ENCODE results near the gene CEACAM1.
"Not testable (repeated sequence)": the region's sequence is repeated elsewhere in the genome, so short reads cannot be mapped to it uniquely, and the experiment has no call there.

Gene CEACAM1

DNA sequence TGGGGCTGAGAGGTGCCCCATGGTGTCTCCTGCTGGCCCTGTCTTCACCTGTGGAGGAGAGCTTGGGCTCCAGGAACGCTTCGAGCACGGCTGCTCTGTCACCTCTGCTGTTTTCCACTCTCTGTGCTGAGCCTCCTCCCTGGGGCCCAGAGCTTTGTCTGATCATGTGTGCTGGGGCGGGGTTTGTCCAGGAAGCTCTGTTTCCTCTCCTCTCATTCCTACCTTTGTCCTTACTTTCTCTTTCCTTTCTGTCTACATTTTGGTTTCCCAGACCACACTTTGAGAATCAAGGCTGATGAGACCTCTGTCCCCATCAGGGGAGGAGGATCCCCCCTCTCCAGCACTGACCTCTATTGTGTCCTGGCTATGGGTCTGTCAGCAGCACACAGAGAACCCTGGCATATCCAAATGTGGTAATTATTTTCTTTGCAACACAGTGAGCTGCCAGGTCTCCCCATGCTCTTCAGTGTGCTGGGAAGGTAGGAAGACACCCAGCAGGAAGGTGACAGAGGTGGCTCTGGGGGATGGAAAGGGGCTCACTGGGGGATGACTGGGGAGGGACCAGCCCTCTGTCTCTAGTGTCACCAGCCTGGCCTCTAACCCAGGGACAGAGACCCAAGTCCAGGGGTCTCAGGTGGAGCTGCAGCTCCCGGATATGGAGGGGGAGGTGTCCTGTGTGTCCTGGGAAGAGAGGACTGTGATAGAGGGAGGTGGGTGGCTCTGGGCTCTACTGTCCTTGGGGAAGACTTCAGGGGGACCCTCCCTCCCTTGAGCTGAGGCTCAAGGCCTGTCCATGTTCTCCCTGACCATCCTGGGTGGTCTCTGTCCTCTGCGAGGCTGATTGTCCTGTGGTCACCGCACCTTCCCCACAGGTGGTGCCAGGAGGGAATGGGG, at the start of gene CEACAM1:
Gene CEACAM1 (minus strand): TSS at position 128 of the 894 bp plus-strand sequence. CDS start 107 bp downstream, at position 21.
- DNase-seq (ENCODE audit: low read depth), result no peak

DNA sequence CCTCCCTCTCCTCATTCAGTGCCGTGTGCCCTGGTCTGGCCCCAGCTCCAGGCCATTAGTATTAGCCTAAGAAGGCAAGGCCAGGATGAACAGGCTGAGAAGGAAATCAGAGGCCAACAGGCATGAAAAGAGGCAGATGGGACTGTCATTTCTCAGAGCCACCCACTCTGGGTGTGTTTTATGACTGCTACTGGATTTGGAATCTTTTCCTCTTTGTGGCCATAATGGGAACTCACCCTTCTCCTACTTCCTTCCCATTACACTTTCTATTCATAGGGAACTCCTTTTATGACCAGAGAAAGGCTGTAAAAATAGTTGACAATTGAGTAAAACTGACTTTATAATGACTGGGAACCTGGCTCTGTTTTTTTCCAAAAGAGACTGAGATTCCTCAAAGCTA, 48.7 kb upstream of the CEACAM1 start:
- no peak for DNase-seq (ENCODE audit: low read depth)

DNA sequence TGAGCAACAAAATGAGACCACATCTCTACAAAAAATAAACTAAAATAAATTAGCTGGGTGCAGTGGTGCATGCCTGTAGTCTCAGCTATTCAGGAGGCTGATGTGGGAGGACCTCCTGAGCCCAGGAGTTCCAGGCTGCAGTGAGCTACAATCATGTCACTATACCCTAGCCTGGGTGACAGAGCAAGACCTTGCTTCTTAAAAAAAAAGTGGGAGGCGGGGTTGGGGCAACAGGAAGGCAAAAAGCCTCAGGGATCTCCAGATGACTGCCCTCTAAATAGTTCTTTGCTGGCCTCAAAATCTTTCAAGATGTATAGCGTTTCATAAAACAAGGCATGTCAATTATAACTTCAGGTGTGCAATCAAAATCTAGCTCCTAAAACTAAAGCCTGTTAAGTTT, 48.0 kb upstream of the CEACAM1 start:
- DNase-seq (ENCODE audit: low read depth), result no peak

DNA sequence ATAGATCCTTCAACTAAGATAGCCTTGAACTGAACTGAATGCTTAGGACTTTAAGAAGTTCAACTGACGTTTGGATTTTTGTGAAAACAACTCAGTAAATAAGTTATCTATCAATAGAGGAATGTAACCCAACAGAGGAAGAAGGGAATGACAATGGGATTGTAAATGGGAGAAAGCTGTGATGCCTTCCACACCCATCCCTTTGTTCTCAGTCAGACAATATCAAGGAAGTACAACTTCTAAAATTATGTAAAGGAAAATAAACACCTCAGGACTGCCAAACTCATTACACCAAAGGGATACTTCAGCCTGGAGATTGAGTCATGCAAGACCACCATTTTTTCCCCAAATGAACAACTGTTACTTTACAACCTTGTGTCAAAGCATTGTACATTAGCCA, 45.4 kb upstream of the CEACAM1 start:
- no peak for DNase-seq (ENCODE audit: low read depth)

DNA sequence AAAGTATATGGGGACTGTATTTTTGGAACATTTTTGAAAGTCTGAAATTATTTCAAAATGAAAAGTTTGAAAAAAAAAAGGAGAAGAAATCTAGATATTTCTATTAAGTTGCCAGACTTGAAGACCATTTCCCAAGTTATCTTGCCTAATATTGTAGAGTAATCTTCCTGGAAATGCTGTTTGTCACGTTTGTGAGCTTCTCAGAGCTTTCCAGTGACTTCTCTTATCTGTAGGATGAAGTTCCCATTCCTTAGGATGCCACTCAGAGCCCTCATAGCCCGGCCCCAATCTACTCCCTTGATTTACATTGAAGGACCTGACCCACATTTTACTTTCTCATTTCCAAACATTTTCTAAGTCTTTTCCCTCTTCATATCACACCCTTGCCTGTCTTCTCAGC, 42.8 kb upstream of the CEACAM1 start:
- no peak for DNase-seq (ENCODE audit: low read depth)

DNA sequence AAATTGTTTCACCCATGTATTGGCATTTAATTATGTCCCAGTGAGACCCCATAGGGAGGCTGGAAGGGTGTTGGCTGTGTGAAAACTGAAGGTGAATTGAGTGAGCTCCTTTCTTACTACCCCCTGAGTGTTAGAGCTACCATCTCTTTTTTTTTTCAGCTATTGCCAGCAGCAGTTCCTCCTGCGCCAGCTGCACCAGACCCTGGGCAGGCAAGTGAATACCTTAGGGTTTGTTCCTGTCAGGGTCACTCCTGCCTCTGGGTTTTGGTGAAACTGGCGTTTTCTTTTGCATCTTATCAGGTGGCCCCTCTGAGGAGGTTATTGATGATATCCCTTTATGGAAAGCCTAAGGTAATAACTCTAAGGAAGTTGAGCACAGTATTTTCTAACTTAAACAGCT, 40.9 kb upstream of the CEACAM1 start:
- DNase-seq (ENCODE audit: low read depth), result no peak

DNA sequence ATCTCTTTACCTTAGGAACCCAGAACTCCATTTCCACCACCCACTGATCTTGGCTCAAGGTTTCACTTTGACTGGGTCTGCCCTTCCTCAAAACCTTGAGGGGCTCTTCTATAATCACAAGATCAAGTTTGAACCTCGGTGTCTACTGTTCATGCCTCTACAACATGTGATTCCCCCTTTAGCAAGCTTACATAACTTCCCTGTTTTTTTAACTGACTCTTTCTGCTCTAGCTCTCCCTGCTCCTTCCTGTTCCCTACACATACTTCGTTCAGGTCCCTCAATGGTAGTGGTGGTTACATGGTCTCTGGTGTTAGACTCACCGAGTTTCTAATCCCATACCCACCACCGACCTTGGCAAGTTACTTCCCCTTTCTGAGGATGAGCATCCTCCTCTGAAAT, 39.7 kb upstream of the CEACAM1 start:
- no peak for DNase-seq (ENCODE audit: low read depth)

DNA sequence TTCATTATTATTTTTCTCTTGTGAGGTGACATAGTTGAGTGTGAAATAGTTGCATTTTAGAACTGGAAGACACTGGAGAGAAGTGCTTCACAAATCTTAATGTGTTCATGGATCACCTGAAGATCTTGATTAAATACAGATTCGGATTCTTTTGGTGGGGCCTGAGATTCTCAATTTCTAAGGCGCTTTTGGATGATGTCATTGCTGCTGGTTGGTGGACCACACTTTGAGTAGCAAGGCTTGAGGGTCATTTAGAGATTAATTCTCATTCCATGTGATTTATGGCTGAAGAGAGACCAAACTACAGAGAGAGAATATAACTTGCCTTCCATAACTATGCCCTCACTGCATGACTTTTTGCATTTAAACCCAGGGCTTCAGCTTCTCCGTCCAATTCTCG, 39.3 kb upstream of the CEACAM1 start:
- DNase-seq (ENCODE audit: low read depth), result no peak

DNA sequence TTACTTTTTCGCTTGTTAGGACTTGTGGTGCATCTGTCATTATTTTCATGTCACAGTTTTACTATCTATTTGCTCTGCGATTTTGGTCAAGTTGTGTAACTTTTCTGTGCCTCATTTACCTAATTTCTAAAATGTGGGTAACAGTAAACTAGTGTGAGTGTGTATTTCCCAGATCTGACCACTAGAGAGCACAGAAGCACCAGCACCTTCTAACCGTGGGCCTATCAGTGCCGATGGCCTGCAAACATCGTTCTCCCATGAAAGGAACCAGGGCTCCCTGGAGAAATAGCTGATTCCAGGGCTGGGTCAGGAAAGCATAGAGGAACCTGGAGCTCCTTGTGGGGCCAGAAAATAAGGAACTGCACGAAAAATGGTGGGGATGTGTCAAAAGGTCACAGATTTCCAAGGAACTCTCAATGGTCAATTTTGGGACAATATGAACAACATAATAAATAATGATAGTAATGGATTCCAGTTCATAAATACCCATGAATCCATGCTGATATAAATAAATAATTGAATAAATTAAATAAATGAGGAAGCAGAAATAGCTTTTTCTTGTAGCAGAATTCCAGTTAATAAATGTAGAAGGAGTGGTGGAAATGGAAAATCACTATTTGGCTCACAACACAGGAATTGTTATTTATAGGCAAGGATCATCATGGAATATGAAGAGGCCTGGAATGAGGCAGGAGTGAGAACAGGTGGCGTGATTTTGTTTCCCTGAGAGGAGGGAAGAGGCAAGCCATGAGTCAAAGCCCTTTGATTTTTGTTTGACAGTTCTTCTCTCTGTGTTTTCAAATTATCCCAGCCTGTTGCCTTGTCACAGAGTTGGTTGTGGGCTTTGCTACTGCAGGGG, 35.3 kb upstream of the CEACAM1 start:
- peak; percentile 20 for DNase-seq (ENCODE audit: low read depth)

DNA sequence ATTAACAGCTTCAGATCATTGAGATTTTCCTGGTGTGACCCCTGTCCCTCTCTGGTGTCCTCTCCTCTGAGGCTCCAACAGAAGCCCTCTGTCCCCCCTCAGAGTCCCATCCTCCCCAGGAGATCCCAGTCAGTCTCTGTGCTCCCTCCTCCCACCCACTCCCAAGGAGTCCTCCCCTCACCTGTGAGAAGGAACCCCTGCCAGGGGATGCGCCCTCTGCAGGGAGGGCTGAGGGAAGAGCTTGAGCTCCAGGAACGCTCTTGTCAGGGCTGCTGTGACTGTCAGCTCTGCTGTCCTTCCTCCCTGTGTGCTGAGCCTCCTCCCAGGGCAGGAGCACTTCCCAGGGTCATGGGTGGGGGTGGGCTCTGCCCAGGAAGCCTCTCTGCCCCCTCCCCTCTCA, 33.2 kb upstream of the CEACAM1 start:
- DNase-seq (ENCODE audit: low read depth), result no peak

DNA sequence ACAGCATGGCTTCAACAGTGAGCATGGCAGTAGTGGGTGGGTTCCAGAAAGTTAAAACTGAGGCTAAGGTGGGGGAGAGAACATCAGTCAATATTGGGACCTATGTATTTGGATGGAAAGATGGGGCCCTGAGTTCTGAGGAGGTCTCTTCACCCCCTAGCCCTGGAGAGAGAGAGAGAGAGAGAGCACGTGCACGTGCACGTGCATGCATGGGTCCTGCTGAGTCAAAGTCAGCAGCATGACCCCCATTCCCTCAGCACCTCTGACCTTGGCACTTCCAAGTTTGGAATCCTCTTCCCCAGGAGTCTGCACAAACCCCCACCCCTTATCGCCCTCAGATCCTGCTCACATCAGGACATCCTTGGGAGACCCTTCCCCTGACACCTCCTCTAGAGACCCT, 32.5 kb upstream of the CEACAM1 start:
- DNase-seq (ENCODE audit: low read depth), result no peak

DNA sequence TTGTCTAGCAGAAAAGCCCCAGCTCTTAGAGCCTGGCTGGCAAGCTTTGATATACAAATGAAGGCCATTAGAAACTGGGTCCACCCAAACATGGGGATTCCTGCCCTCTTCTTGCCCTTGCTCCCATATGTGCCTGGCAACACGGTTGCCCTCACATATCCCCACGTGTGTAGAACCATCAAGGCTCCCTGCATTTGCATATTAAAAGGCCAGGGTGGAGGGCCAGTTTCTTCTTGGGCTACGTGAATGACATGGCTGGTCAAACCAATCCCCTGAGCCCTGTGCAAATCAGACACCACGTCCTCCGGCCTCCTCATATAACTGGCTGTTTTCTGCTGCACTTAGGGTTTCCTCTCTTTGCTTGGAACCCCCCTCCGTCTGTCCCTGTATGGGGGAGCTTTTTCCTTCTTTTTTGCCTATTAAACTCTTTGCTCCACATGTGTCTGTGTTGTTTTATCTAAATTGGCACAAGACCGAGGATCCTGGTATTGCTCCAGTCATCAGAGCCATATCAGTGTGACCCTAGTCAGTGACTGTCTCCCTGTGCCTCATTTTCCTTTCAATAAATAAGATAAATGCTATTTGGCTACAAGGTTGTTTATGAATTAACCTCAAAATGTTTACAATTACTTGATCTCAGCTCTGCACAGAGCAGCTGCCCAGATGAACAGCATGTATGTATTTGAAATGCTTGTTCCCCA, 30.3 kb upstream of the CEACAM1 start:
- no peak for DNase-seq (ENCODE audit: low read depth)

DNA sequence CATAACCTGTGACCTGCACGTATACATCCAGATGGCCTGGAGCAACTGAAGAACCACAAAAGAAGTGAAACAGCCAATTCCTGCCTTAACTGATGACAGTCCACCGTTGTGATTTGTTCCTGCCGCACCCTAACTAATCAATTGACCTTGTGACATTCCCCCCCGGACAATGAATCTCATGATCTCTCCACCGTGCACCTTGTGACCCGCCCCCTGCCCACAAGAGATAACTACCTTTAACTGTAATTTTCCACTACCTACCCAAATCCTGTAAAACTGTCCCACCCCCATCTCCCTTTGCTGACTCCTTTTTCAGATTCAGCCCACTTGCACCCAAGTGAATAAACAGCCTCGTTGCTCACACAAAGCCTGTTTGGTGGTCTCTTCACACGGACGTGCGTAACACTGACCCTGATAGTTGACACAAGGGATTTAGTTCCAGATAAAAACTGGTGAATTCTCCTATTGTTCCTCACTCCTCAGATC, 29.1 kb upstream of the CEACAM1 start:
- DNase-seq (ENCODE audit: low read depth), result not testable (repeated sequence)

DNA sequence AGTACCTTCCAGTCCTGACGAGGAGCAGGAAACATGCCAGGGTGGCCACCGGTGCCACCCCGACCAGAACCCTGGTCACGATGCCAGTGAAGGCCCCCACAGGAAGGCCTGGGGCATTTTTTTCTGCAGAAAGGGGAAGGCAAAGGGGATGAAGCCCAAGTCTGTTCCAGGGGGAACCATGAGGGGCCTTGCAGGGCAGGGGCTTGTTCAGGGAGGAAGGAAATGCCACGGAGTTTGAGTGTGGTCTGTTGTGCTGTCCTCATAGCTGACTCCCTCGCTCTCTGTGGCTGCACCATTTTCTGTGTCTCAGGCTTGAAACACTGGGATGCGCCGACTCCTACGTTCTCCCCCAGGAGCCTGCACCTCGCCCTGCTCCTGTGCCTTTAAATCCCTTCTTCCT, 27.5 kb upstream of the CEACAM1 start:
- no peak for DNase-seq (ENCODE audit: low read depth)

DNA sequence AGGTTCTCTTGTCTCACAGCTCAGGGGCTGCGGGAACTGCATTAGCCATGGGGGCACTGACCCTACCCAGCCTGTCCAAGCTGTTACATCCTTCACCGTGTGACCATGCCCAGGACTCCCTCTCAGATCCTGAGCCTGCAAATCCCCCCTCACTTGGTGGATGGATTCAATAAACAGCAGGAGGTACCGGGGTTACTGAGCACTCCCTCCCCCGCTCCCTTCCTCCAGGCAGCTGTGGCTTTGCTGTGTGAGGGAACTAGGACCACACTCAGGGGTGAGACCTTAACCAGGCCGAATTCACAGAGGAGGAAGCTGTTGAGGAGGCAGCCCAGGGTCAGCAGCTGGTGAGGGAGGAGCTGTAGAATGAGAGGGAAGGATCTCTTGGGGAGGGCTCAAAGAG, 27.0 kb upstream of the CEACAM1 start:
- DNase-seq (ENCODE audit: low read depth), result no peak

DNA sequence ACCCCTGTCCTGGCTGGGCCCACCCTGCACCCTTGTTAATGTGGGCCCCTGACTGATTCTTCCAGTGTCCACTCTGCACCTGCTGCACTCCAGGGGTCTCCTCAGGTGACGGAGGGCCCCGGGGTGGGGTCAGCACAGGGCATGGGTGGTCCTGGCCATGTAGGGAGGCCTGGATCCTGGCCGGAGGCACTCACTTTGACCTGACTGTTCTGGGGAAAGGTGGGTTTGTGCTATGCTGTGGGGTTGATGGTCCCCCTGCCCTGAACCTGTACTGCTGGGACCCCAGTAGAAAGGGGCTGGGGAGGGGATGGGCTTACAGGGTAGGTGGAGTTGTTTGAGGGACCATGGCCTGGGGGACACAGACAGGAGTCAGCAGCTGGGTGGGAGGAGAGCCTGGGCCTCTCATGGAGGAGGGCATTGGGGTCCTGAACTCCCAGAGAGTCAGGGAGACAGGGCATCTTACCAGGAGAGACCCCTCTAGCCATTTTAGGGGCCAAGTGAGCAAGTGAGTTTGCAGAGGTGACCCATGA, 25.8 kb upstream of the CEACAM1 start:
- no peak for DNase-seq (ENCODE audit: low read depth)

DNA sequence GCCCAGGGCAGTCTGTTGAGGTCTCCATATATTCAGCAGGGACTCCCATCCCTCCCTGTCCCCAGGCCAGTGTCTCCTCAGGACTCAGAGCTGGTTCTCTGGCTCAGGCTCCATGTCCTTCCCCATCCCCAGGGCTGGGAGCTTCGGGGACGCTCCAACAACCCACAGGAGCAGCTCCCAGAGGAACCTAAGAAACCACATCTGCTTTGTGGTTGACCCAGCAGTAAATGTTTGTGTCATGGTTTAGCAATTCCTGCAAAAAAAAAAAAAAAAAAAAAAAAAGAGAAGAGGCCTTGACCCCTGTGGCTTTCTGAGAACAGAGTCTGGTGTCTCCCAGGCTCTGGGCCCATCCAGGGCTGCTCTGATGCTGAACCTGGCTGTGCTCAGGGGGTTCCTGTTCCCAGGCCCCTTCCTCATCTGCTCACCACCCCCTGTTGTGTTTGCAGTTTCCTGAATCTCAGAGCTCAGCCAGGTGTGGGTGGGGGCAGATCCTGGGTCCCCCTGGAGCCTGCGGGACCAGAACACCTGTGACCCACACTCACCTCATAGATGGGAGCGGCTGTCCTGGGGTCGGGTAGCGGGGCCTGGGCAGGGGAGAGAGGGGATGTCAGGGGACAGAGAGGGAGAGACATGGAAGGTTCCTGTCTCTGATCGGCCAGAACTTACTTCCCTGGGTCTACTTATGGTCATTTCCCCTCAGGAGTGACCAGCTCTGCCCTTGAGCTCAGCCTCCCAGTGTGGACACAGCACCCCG, 25.2 kb upstream of the CEACAM1 start:
- DNase-seq (ENCODE audit: low read depth), result peak; percentile 65

DNA sequence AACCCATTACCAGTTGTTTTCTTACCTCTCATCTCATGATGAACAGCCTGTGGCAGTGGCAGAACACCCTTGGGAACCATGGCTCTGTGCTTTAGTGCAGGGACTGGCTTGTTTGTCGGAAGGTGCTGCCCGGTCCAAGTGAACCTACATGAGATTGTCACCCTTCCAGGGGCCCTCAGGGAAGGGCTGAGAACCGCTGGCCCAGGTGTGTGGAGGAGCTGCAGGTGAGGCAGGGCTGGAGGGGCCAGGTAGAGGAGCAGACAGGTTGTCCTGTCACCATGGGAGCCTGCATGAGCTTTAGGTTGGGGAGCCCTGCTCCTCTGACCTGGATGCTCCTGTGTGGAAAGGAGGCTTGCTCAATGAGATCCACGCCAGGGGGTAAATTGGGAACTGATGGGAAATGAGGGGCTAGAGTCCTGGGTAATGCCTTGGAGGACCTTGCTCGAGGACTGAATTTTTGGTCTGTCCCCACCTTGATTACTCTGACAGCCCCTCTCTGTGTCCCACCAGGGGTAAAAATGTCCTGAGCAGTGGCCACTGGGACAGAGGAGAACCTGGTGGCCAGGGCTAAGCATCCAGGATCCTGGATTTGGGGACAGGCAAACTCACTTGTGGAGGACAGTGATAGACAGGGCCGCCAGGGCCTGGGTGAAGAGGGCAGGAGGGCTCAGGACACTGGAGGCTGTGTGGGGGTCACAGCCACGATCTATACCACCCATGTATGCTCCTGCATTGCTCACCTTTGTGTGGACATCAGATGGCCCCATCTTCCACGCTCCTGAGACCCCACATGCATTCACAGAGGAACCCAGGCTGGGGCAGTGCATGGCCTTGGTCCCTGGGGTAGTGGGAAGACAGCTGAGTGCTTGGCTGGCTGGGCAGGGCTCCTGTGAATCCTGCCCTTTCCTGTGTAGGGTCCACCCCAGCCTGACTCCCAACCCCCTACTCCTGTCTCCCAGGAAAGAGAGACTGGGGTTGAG, 24.1 kb upstream of the CEACAM1 start:
- DNase-seq (ENCODE audit: low read depth), result no peak

DNA sequence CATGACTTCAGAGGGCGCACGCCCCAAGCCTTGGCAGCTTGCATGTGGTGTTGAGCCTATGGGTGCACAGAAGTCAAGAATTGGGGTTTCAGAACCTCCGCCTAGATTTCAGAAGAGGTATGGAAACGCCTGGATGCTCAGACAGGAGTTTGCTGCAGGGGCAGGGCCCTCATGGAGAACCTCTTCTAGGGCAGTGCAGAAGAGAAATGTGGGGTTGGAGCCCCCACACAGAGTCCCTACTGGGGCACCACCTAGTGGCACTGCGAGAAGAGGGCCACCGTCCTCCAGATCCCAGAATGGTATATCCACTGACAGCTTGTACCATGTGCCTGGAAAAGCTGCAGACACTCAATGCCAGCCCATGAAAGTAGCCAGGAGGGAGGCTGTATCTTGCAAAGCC, 22.2 kb upstream of the CEACAM1 start:
- not testable (repeated sequence) for DNase-seq (ENCODE audit: low read depth)

DNA sequence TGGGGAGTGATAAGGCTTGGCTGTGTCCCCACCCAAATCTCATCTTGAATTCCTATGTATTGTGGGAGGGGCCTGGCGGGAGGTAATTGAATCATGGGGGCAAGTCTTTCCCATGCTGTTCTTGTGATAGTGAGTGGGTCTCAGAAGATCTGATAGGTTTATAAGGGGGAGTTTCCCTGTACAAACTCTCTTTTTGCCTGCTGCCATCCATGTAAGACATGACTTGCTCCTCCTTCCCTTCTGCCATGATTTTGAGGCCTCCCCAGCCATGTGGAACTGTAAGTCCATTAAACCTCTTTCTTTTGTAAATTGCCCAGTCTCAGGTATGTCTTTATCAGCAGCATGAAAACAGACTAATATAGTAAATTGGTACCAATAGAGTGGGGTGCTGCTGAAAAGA, 20.8 kb upstream of the CEACAM1 start:
- DNase-seq (ENCODE audit: low read depth), result not testable (repeated sequence)

All from GM04504 (cell line).